PC-9 (cell line): ENCODE data around the gene CIBAR2.

Experiments
- EZH2 ChIP-seq: fragments of 200-600 bp; sonication (generic); IDR thresholded peaks from 2 replicates; pipeline ENCODE4 v1.8.0; 2017; ENCODE audit warnings: antibody characterized with exemption, low read depth
- TF ChIP-seq, protein P1 (sequence below): fragments of 200-600 bp; sonication (generic); conservative IDR thresholded peaks from 2 replicates; pipeline ENCODE4 v1.6.1; 2017; ENCODE audit warnings: mixed run types, antibody characterized with exemption, mild to moderate bottlenecking, moderate library complexity

GRCh38 chr16:85151603-85152413 lies 39.5 kb upstream of the CIBAR2 start:
- TF ChIP-seq, protein P1, sequence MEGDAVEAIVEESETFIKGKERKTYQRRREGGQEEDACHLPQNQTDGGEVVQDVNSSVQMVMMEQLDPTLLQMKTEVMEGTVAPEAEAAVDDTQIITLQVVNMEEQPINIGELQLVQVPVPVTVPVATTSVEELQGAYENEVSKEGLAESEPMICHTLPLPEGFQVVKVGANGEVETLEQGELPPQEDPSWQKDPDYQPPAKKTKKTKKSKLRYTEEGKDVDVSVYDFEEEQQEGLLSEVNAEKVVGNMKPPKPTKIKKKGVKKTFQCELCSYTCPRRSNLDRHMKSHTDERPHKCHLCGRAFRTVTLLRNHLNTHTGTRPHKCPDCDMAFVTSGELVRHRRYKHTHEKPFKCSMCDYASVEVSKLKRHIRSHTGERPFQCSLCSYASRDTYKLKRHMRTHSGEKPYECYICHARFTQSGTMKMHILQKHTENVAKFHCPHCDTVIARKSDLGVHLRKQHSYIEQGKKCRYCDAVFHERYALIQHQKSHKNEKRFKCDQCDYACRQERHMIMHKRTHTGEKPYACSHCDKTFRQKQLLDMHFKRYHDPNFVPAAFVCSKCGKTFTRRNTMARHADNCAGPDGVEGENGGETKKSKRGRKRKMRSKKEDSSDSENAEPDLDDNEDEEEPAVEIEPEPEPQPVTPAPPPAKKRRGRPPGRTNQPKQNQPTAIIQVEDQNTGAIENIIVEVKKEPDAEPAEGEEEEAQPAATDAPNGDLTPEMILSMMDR: no peak
- no peak for TF ChIP-seq EZH2
